H9 (cell line): ENCODE results near the gene TBC1D22A. TPM values are rescaled to one million over a fixed set of nuclear protein-coding genes. Genes with fewer than 3 reads are reported as not detected.

ENCODE experiments used
- DNase-seq: peaks from one replicate; pipeline ENCODE4 v3.0.0-alpha.2; 2017
- H2AFZ ChIP-seq: one replicate; pipeline ENCODE4 v1.6.1; 2013; ENCODE audit warnings: mild to moderate bottlenecking, low read length, control low read depth, moderate library complexity
- H2AK5ac ChIP-seq: 2 replicates; pipeline ENCODE4 v1.6.1; 2013; ENCODE audit warnings: low read length, control low read depth, mixed read lengths; ENCODE audit not compliant: insufficient read length
- H2BK120ac ChIP-seq: one replicate; pipeline ENCODE4 v1.6.1; 2013; ENCODE audit warnings: low read depth, mild to moderate bottlenecking, low read length, control low read depth, inconsistent platforms; ENCODE audit not compliant: poor library complexity, severe bottlenecking
- H2BK12ac ChIP-seq: 2 replicates; pipeline ENCODE4 v1.6.1; 2013; ENCODE audit warnings: low read length, control low read depth, mixed read lengths, low read depth; ENCODE audit not compliant: insufficient read length
- H2BK15ac ChIP-seq: 2 replicates; pipeline ENCODE4 v1.6.1; 2013; ENCODE audit warnings: low read depth, low read length, control low read depth
- H2BK20ac ChIP-seq: one replicate; pipeline ENCODE4 v1.6.1; 2013; ENCODE audit warnings: low read depth, mild to moderate bottlenecking, low read length, control low read depth, inconsistent platforms; ENCODE audit not compliant: poor library complexity, severe bottlenecking
- H2BK5ac ChIP-seq: 2 replicates; pipeline ENCODE4 v1.6.1; 2013; ENCODE audit warnings: low read length, control low read depth, mixed read lengths; ENCODE audit not compliant: insufficient read length
- H3K14ac ChIP-seq: 2 replicates; pipeline ENCODE4 v1.6.1; 2013; ENCODE audit warnings: low read length, control low read depth; ENCODE audit not compliant: insufficient read depth
- H3K18ac ChIP-seq: 2 replicates; pipeline ENCODE4 v1.6.1; 2013; ENCODE audit warnings: low read depth, mild to moderate bottlenecking, mixed read lengths, low read length, control low read depth; ENCODE audit not compliant: insufficient read length
- H3K23ac ChIP-seq: 2 replicates; pipeline ENCODE4 v1.6.1; 2013; ENCODE audit warnings: low read length, control low read depth, mixed read lengths, low read depth; ENCODE audit not compliant: insufficient read length
- H3K23me2 ChIP-seq: 2 replicates; pipeline ENCODE4 v1.6.1; 2013; ENCODE audit warnings: low read depth, mild to moderate bottlenecking, mixed read lengths, low read length, control low read depth; ENCODE audit not compliant: insufficient read length, poor library complexity, severe bottlenecking
- H3K27ac ChIP-seq: 2 replicates; pipeline ENCODE4 v1.5.1; 2013; ENCODE audit warnings: low read length, control low read depth, mixed read lengths, low read depth; ENCODE audit not compliant: insufficient read length
- H3K27me3 ChIP-seq: 2 replicates; pipeline ENCODE4 v1.6.1; 2013; ENCODE audit warnings: low read length, control low read depth, inconsistent platforms; ENCODE audit not compliant: insufficient read depth
- H3K4ac ChIP-seq: 2 replicates; pipeline ENCODE4 v1.6.1; 2013; ENCODE audit warnings: low read depth, mild to moderate bottlenecking, control low read depth, inconsistent platforms, low read length, moderate library complexity
- H3K4me1 ChIP-seq: 2 replicates; pipeline ENCODE4 v1.6.1; 2013; ENCODE audit warnings: low read length, control low read depth, inconsistent platforms; ENCODE audit not compliant: insufficient read depth
- H3K4me2 ChIP-seq: 2 replicates; pipeline ENCODE4 v1.6.1; 2013; ENCODE audit warnings: low read length, control low read depth, mixed read lengths; ENCODE audit not compliant: insufficient read length, insufficient read depth
- H3K56ac ChIP-seq: 2 replicates; pipeline ENCODE4 v1.6.1; 2013; ENCODE audit warnings: low read depth, mild to moderate bottlenecking, mixed read lengths, low read length, control low read depth; ENCODE audit not compliant: insufficient read length
- H3K79me1 ChIP-seq: 2 replicates; pipeline ENCODE4 v1.6.1; 2013; ENCODE audit warnings: low read depth, mild to moderate bottlenecking, moderate library complexity, low read length, control low read depth, inconsistent platforms; ENCODE audit not compliant: insufficient read depth, poor library complexity, severe bottlenecking
- H3K79me2 ChIP-seq: 2 replicates; pipeline ENCODE4 v1.6.1; 2013; ENCODE audit warnings: low read length, control low read depth, inconsistent platforms; ENCODE audit not compliant: insufficient read depth
- H3K9ac ChIP-seq: 2 replicates; pipeline ENCODE4 v1.6.1; 2013; ENCODE audit warnings: low read length, control low read depth, mixed read lengths; ENCODE audit not compliant: insufficient read length; ENCODE audit errors: extremely low read depth
- H3K9me3 ChIP-seq: one replicate; pipeline ENCODE4 v1.6.1; 2013; ENCODE audit warnings: low read depth, low read length, inconsistent platforms; ENCODE audit not compliant: control insufficient read depth
- H3T11ph ChIP-seq: one replicate; pipeline ENCODE4 v1.6.1; 2013; ENCODE audit warnings: mild to moderate bottlenecking, low read length, control low read depth, inconsistent platforms
- H4K20me1 ChIP-seq: one replicate; pipeline ENCODE4 v1.6.1; 2013; ENCODE audit not compliant: control insufficient read depth, insufficient read length, insufficient read depth
- H4K5ac ChIP-seq: 2 replicates; pipeline ENCODE4 v1.6.1; 2013; ENCODE audit warnings: low read depth, mild to moderate bottlenecking, mixed read lengths, low read length, control low read depth; ENCODE audit not compliant: insufficient read length
- H4K8ac ChIP-seq: replicated peaks from 2 replicates; pipeline ENCODE4 v1.6.1; 2013; ENCODE audit warnings: low read length, control low read depth, mixed read lengths, low read depth; ENCODE audit not compliant: insufficient read length
- H4K91ac ChIP-seq: 2 replicates; pipeline ENCODE4 v1.6.1; 2013; ENCODE audit warnings: low read depth, mild to moderate bottlenecking, moderate library complexity, mixed read lengths, low read length, control low read depth; ENCODE audit not compliant: insufficient read length
- H3K27ac Mint-ChIP-seq, 3 experiments: 2 replicates in 2 of 3; 3 replicates in 1 of 3; pipeline ENCODE4 v1.8.0; 2020 to 2021; ENCODE audit warnings: mixed read lengths in 3 of 3, mild to moderate bottlenecking in 1 of 3, moderate library complexity in 1 of 3
- H3K27me3 Mint-ChIP-seq: 2 replicates; pipeline ENCODE4 v1.8.0; 2021; ENCODE audit warnings: low read depth, mild to moderate bottlenecking, moderate library complexity, mixed read lengths
- H3K36me3 Mint-ChIP-seq, 3 experiments: 2 replicates in 2 of 3; 3 replicates in 1 of 3; pipeline ENCODE4 v1.8.0; 2020 to 2021; ENCODE audit warnings: low read depth in 3 of 3, mixed read lengths in 3 of 3; ENCODE audit not compliant: insufficient read depth in 1 of 3
- H3K4me1 Mint-ChIP-seq, 2 experiments: 2 replicates each; pipeline ENCODE4 v1.8.0; 2020; ENCODE audit warnings: mixed read lengths in 2 of 2
- H3K4me3 Mint-ChIP-seq, 2 experiments: 2 replicates in 1 of 2; 3 replicates in 1 of 2; pipeline ENCODE4 v1.8.0; 2020 to 2021; ENCODE audit warnings: mild to moderate bottlenecking in 2 of 2, mixed read lengths in 2 of 2, moderate library complexity in 1 of 2
- H3K9me3 Mint-ChIP-seq, 2 experiments: 2 replicates in 1 of 2; 3 replicates in 1 of 2; pipeline ENCODE4 v1.8.0; 2020; ENCODE audit warnings: mild to moderate bottlenecking in 2 of 2, mixed read lengths in 2 of 2, moderate library complexity in 1 of 2
- CTCF ChIP-seq: fragments of 200-600 bp; sonication (generic); conservative IDR thresholded peaks from 3 replicates; pipeline ENCODE4 v1.8.0; 2021; ENCODE audit warnings: antibody characterized with exemption, mild to moderate bottlenecking
- WGBS: extraction: QIAGEN DNeasy Blood & Tissue Kit; methylation state at CpG from one replicate; pipeline ENCODE4 v1.1.7; 2013; ENCODE audit warnings: missing lambda C conversion rate, low lambda C conversion rate, mixed read lengths; ENCODE audit not compliant: insufficient read length; ENCODE audit errors: extremely low coverage; 5-methylcytosine and 5-hydroxymethylcytosine counted together
- total RNA-seq: library from RNA; stranded (reverse); gene quantifications from 2 replicates; pipeline ENCODE4 v1.2.1, GENCODE V29; 2021

The TBC1D22A gene
- total RNA-seq, 1 experiment from 2014 or later, result 20.8 TPM

GRCh38 chr22:47047321-47048122, 285.1 kb downstream of the TBC1D22A start:
- Histone ChIP-seq H2BK5ac (no peak overlapping the region), H3T11ph (no peak overlapping the region), H3K27me3 (no peaks in the 10 kb centered on the region), H3K4ac (no peak overlapping the region), H3K4me2 (no peak overlapping the region), H3K27ac (no peak overlapping the region), H2BK20ac (no peak overlapping the region), H3K4me1 (no peaks in the 10 kb centered on the region; the same call in 1 of the 2 replicates), H3K9ac (no peak overlapping the region), H3K18ac (no peak overlapping the region), H4K20me1 (no peaks in the 10 kb centered on the region), H3K23me2 (no peaks in the 10 kb centered on the region), H3K14ac (no peak overlapping the region), H2AFZ (no peak overlapping the region), H2BK120ac (no peak overlapping the region), H3K56ac (no peak overlapping the region), H3K79me2 (no peaks in the 10 kb centered on the region), H4K8ac (no peak overlapping the region), H3K79me1 (no peaks in the 10 kb centered on the region), H2BK12ac (no peak overlapping the region), H2BK15ac (no peak overlapping the region), H3K9me3 (no peaks in the 10 kb centered on the region), H4K91ac (no peak overlapping the region), H4K5ac (no peak overlapping the region), H2AK5ac (no peak overlapping the region), H3K23ac (no peak overlapping the region)
- H3K9me3 Mint-ChIP-seq, result no peaks in the 10 kb centered on the region
- no peaks in the 10 kb centered on the region for H3K36me3 Mint-ChIP-seq
- no peak for TF ChIP-seq CTCF
- H3K27ac Mint-ChIP-seq, result peak overlapping the region in 2 of 3 experiments; percentile 88 to 92; a peak in 4 of 7 replicates
- no peak for DNase-seq
- no CpG with 5 or more reads among the region's 13 CpGs for WGBS
- no peaks in the 10 kb centered on the region; the same call in none of the 2 replicates for H3K27me3 Mint-ChIP-seq
- no peak overlapping the region for H3K4me3 Mint-ChIP-seq
- peaks cover 22 to 33% of the 10 kb centered on the region in 2 experiments for H3K4me1 Mint-ChIP-seq
